Measurements from ENCODE around the gene GBF1. TPM values are rescaled to one million over a fixed set of nuclear protein-coding genes. Genes with fewer than 3 reads are reported as not detected.

The GBF1 gene
- total RNA-seq, 2 donors from 2014 or later, result 23.1 to 24.1 TPM

- H3K4me1 ChIP-seq, result peaks cover 36% of the 10 kb centered on the region
- DNase-seq, result peak; percentile 90 to 95 (median 92)
- no peaks in the 10 kb centered on the region for H3K36me3 ChIP-seq (replicated peaks in 1 of 2; ENCODE audit: insufficient read depth in 1 of 2, low read depth in 2 of 2)
- H3K4me3 ChIP-seq, result peak overlapping the region; percentile 23 to 30
- intact Hi-C loops (cut with DNase I), result no loop called here
- ATAC-seq, result peak; percentile 85
- no peaks in the 10 kb centered on the region for H3K9me3 ChIP-seq
- 0% methylated on average over 25 to 71 of the region's 71 CpGs for WGBS, 2 donors
- TF ChIP-seq POLR2A (IDR thresholded peaks at IDR 0.05) (peak; percentile 88 to 95 (median 94)), CTCF (IDR thresholded peaks at IDR 0.05) (peak in 6 of 7 experiments; percentile 95 to 98 (median 96))
- peak overlapping the region; percentile 88 to 100 (median 96) for H3K27ac ChIP-seq
- H3K27me3 ChIP-seq, result no peaks in the 10 kb centered on the region
Measured at GRCh38 chr10:102394079-102394800, 148.9 kb downstream of the GBF1 start.

GRCh38 chr10:102394801-102395399 lies 149.6 kb downstream of the GBF1 start:
- Histone ChIP-seq H3K4me1 (peaks cover 41% of the 10 kb centered on the region), H3K4me3 (peak overlapping the region; percentile 23 to 55), H3K27me3 (no peaks in the 10 kb centered on the region), H3K36me3 (replicated peaks in 1 of 2; ENCODE audit: insufficient read depth in 1 of 2, low read depth in 2 of 2) (no peaks in the 10 kb centered on the region), H3K27ac (peak overlapping the region; percentile 88 to 100 (median 96)), H3K9me3 (no peaks in the 10 kb centered on the region)
- intact Hi-C loops (cut with DNase I), result no loop called here
- peak; percentile 1 for ATAC-seq
- DNase-seq, result peak in 3 of 4 donors; percentile 36 to 49 (median 42)
- no peak for TF ChIP-seq POLR2A (IDR thresholded peaks at IDR 0.05)
- no peak for TF ChIP-seq CTCF (IDR thresholded peaks at IDR 0.05)
- WGBS, 2 donors, result 0 to 3% methylated on average over 7 to 35 of the region's 35 CpGs

GRCh38 chr10:102395400-102396316 lies 150.3 kb downstream of the GBF1 start, which contains the start of gene NFKB2:
NFKB2 (plus strand) TSS chr10:102395705; CDS start chr10:102395960, 255 bp downstream.
- TF ChIP-seq CTCF (IDR thresholded peaks at IDR 0.05) (no peak), POLR2A (IDR thresholded peaks at IDR 0.05) (peak; percentile 73 to 87 (median 80))
- peaks cover 43% of the 10 kb centered on the region for H3K4me1 ChIP-seq
- intact Hi-C loops (cut with DNase I), result no loop called here

GRCh38 chr10:102396317-102396650 lies 151.0 kb downstream of the GBF1 start:
- WGBS, 2 donors, result 38 to 53% methylated on average over 3 to 4 of the region's 4 CpGs
- TF ChIP-seq POLR2A (IDR thresholded peaks at IDR 0.05), result no peak
- no peak for TF ChIP-seq CTCF (IDR thresholded peaks at IDR 0.05)
- Histone ChIP-seq H3K27me3 (no peaks in the 10 kb centered on the region), H3K4me1 (peaks cover 43% of the 10 kb centered on the region), H3K4me3 (peak overlapping the region; percentile 23 to 55), H3K27ac (peak overlapping the region; percentile 88 to 100 (median 96)), H3K9me3 (no peaks in the 10 kb centered on the region), H3K36me3 (replicated peaks in 1 of 2; ENCODE audit: insufficient read depth in 1 of 2, low read depth in 2 of 2) (peaks cover 0 to 2% of the 10 kb centered on the region in 2 donors)
- intact Hi-C loops (cut with DNase I), result no loop called here
- no peak for DNase-seq
- no peak for ATAC-seq

More at GRCh38 chr10:102395400-102396316, 150.3 kb downstream of the GBF1 start, which contains the start of gene NFKB2:
- peak within 1 kb of the TSS; percentile 23 to 55 for H3K4me3 ChIP-seq
- no peaks in the 10 kb centered on the region for H3K27me3 ChIP-seq
- DNase-seq (peak; percentile 90 to 92 (median 90)), ATAC-seq (peak; percentile 62)
- peak within 1 kb of the TSS; percentile 88 to 100 (median 96) for H3K27ac ChIP-seq
- 1% methylated on average over 29 to 42 of the region's 42 CpGs for WGBS, 2 donors
- H3K9me3 ChIP-seq, result no peaks in the 10 kb centered on the region
- H3K36me3 ChIP-seq (replicated peaks in 1 of 2; ENCODE audit: insufficient read depth in 1 of 2, low read depth in 2 of 2), result no peaks in the 10 kb centered on the region

Data from body of pancreas (tissue), 4 donors.